Kasumi-1 (cell line): Measurements from ENCODE around the gene PFDN6.
A peak's percentile ranks its signal among the peaks of the same experiment; 100 is the strongest.

Source experiments
- DNase-seq, 2 experiments: peaks; one replicate each; lab custom pipeline; 2025; lab: John Stamatoyannopoulos, UW

Gene PFDN6

DNA sequence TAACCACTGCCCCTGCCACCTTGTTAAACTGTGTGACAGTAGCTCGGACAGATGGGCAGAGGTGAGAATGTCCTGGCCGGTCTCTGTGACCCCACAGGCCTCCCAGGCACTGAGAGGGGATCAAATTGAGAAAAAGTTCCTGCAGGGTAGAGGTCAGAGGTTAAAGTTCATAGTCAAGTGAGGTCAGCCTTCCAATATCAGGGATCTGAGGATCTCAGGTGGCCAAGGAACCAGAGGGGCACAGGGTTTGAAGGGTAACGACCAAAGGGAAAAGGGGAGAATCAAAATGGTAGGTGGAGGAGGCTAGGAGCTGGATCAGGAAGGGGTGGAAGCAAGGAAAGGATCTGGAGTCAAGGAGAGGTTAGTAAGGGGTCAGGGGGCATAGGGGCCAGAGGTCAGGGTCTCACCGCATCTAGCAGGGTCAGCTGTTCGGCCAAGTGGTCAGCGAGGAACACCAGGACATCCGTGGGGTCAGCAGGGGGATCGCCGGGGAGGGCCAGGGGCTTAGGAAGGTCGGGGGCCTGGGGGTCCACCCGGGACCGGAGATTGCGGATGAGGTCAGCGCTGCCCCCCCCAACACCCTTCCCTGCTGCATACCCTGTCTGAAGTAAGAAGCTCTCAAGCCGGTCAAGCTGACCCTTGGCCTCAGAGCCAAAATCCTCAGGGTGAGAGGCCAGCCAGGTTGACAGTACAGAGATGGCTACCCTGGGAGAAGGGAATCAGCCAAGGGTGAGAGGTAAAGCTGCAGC, 6.4 kb downstream of the PFDN6 start:
- DNase-seq = no peak

GRCh38 chr6:33296797-33297405, 7.5 kb downstream of the PFDN6 start:
- DNase-seq = no peak

DNA sequence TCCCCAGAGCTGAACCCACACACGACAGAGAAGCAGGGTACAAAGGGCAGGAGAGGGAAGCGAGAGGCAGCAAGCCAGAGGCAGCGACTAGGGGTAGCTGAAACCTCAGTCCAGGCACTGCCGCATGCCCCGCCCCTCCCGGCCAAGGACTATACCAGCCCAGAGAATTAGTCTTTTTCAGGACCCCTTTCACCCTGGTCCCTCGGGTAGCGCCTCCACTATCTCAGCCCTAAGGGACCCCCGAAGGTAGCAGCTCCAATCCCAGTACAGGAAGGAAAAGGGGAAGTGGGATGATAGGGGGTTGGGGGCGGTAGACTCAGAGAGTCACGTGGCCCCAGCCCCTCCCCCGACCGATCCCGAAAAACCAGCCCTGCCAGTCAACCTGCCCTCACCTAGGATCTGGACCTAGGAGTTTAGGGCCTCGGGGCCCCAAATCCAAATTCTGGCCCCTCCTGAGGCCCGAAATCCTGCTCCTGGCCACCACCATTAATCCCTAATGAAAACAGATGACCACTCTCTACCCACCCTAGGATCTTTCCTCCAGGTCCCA, 8.1 kb downstream of the PFDN6 start:
- DNase-seq = peak; percentile 32 to 43

- peak; percentile 68 to 71 for DNase-seq
Measured at GRCh38 chr6:33297956-33298772, 8.8 kb downstream of the PFDN6 start.

- DNase-seq = peak; percentile 80 to 85
Measured at GRCh38 chr6:33298773-33299236, 9.4 kb downstream of the PFDN6 start, which contains the start of gene RGL2. Gene RGL2, minus strand, starts transcription at chr6:33298942. Its CDS starts 332 bp downstream, at chr6:33298610.

DNA sequence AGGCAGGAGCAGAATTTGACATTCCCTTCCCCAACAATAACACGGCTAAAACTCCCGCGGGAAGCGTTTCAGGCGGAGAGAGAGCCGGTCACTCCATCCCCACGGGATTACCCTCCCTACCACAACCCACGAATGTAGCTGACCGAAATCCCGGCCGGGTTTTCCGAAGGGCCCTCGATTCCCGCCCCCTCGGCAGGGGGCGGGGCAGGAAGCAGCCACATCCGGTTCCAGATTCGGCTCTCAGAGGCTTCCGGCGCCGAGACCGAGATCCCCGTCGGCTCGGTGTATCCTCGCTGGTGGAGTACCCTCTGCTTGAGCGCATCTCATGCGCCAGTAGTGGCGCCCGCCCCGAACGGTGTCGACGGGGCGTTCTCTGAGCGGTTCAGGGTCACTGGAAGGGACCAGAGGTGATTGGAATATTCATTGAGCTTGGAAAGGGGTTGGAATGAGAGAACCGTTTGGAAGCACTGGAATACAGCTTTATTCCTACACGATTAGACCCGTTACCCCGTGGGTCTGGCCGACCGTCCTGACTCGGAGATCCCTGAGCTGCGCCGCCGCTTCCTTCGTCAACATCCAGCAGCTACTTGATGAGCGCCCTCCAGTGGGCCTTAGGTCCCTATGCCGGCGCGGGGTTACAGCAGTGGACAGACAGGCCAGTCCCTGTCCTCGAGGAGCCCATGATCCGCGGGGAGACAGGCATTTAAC, 10.0 kb downstream of the PFDN6 start:
- peak; percentile 87 to 92 for DNase-seq

DNA sequence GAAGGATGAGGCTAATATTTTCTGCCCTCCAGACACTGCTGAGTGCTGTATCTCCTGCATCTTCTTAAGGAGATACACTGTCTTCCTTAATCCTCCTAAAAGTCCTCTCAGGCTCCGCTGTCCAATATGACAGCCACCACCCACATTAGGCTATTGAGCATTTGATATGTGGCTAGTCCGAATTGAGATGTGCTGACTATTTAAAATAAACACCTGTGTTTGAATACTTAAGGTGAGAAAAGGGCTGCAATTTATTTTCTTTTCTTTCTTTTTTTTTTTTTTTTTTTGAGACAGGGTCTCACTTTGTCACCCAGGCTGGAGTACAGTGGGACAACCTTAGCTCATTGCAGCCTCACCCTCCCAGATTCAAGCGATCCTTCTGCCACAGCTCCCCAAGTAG, 12.5 kb downstream of the PFDN6 start:
- no peak for DNase-seq

GRCh38 chr6:33304216-33304615, 14.8 kb downstream of the PFDN6 start:
- DNase-seq = no peak

- no peak for DNase-seq
Measured at GRCh38 chr6:33305052-33305451, 15.7 kb downstream of the PFDN6 start.

DNA sequence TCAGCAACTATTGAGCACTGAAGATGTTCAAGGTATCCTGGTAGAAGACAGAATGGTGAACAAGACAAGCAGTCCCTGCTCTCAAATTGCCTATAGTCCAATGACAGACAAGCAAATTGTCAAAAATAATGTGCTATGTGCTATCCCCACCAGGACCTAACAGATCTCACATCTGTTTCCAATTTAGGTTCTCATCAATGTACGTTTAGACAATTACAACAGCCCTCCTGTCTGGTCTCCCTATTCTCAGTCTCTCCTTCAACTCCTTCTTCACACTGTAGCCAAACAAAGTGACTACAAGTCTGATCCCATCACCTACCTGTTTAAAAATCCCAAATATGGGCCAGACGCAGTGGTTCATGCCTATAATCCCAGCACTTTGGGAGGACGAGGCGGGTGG, 17.0 kb downstream of the PFDN6 start:
- DNase-seq = no peak

- peak; percentile 68 to 69 for DNase-seq
Measured at GRCh38 chr6:33312361-33313104, 23.1 kb downstream of the PFDN6 start.

GRCh38 chr6:33313105-33313708, 23.8 kb downstream of the PFDN6 start:
- DNase-seq = peak; percentile 48 to 68

DNA sequence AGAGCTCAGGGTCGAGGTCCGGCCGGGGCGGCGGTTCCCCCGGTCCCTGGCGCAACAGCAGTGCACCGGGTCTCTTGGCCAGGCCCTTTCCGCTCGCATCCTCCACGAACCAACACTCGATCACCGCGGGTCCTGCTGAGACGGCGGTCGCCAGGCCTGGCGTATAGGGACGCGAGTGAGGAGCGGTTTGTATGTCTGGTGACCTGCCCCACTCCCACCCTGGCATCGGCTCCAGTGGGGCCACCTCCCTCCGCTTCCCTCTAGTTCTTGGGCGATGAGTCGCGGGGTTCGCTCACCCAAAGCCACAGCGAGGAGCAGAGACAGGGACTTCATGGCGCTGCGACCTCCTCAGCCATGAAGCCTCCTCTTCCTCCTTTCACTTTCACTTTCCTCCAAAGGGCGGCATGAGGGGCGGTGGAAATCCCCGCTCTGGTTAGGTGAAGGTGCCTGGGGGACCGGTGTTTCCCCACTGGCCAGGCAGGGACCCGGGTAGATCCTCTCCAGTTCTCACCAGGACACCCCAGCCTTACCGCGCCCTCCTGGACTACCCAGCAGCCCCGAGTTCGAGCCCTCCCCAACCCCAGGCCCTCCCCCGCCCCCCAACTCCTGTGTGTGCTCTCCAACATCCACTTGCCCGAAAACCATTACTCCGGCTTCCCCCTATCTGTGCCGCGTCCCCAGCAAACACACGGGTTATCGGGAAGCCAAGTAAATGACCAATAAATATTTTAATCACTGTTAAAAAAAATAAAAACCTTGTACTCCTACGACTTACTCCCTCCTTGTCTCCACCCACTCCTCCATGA, 24.5 kb downstream of the PFDN6 start, which contains the start of gene TAPBP:
Gene TAPBP (minus strand): TSS at position 370 of the 806 bp plus-strand sequence. CDS start 37 bp downstream, at position 333.
- DNase-seq = peak; percentile 61 to 73

DNA sequence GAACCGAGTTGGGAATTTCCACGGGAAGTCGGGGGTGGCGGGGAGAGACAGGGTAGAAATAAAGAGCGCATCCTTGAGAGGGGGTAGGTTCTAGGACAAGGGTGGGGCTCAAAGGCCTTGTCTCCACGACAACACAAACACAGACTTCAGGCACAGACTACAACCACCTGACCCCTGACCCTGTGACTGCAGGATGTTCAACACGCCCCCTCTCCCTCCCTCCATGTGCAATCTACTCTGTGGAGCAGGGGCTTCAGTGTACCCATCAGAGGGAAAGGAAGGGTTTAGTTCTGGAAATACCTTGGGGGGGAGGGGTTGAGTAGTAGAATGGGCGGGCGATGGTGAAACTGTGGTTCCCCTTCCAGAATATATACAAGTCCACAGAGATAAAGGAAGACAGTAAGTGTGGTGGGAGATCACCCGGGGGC, 25.1 kb downstream of the PFDN6 start:
- peak; percentile 50 to 51 for DNase-seq

DNA sequence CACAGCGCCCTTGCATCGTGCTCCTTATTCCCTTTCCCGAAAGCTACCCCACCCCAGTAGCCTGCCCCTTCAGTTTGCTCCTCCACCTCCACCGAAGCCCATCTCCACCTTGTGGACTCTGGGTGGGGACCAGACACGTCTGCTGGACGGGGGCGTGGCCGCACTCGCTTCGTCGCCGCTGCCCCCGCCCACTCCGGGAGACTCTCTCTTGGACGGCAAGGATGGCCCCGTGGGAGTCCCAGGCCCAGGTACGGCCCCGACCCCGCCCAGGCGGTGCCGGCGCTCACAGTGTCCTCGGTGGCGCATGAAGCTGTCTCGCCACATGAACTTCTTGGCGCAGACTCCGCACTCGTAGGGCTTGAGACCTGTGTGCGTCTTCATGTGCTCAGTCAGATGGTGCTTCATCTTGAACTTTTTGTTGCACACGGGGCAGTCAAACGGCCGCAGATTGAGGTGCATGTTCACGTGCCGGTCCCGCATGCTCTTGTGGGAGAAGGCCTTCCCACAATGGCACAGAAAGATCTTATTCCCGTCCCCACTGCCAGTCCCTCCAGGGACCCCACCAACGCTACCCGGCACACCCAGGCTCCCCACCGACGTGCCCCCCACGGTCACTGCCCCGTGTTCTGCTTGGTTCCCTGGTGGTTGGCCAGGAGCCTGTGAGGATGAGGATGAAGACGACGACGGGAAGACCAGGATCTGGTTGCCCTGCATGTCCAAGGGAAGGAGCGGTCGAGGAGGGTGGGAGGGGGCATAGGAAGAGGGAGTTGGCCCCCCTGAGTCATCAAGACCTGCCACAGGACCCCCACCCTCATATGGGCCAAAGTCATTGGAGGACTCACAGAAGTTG, 25.8 kb downstream of the PFDN6 start:
- DNase-seq = no peak

GRCh38 chr6:33315793-33316602, 26.6 kb downstream of the PFDN6 start:
- DNase-seq = no peak

GRCh38 chr6:33316603-33317418, 27.4 kb downstream of the PFDN6 start:
- DNase-seq = no peak
